ENCODE results near the gene CROT.

DNA sequence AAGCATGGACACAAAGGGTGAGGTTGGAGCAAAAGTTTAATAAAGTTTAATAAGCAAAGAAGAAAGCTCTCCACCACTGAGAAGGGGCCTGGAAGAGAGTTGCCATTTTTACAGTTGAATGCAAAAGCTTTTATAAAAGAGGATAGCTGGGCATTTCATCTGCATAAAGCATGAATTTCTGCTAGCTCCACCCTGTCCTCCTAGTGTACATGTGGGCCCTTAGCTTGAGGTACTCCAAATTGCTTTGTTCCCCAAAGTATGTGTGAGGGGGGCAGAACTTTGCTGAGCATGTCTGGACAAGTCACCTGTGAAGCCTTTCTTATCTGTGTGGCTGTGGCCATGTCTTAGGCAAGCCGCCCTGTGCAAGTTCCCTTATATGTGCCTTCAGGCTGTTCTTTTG lies 22.6 kb upstream of the CROT start:
- TF ChIP-seq, protein P1, sequence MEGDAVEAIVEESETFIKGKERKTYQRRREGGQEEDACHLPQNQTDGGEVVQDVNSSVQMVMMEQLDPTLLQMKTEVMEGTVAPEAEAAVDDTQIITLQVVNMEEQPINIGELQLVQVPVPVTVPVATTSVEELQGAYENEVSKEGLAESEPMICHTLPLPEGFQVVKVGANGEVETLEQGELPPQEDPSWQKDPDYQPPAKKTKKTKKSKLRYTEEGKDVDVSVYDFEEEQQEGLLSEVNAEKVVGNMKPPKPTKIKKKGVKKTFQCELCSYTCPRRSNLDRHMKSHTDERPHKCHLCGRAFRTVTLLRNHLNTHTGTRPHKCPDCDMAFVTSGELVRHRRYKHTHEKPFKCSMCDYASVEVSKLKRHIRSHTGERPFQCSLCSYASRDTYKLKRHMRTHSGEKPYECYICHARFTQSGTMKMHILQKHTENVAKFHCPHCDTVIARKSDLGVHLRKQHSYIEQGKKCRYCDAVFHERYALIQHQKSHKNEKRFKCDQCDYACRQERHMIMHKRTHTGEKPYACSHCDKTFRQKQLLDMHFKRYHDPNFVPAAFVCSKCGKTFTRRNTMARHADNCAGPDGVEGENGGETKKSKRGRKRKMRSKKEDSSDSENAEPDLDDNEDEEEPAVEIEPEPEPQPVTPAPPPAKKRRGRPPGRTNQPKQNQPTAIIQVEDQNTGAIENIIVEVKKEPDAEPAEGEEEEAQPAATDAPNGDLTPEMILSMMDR (IDR thresholded peaks at IDR 0.05) = no peak
- TF ChIP-seq POLR2A (IDR thresholded peaks at IDR 0.05) (no peak), EP300 (IDR thresholded peaks at IDR 0.05) (no peak), POLR2AphosphoS5 (IDR thresholded peaks at IDR 0.05) (no peak)

Data from gastroesophageal sphincter (tissue), 3 donors.